MCF 10A (cell line): ENCODE data around the gene DCDC1. TPM values are rescaled to one million over a fixed set of nuclear protein-coding genes. Genes with fewer than 3 reads are reported as not detected.

Experiments
- BruUV-seq: library from RNA; stranded (reverse); fragments of 400-500 nt; replicated peaks from 2 replicates; lab custom pipeline; 2021; lab: Mats Ljungman, UMichigan
- CTCF ChIA-PET: fragments of 300-600 bp; sonication (Branson Sonifier 250); formaldehyde crosslinking; extraction: SDS; loops from one replicate; lab custom pipeline; 2021; ENCODE audit warnings: antibody characterized with exemption, inconsistent platforms; lab: Yijun Ruan, JAX
- POLR2A ChIA-PET: fragments of 300-600, 350-650 bp; sonication (Branson Sonifier 250); formaldehyde crosslinking; extraction: SDS; loops from one replicate; lab custom pipeline; 2020; ENCODE audit warnings: antibody characterized with exemption, inconsistent platforms; lab: Yijun Ruan, JAX
- DNase-seq: peaks from one replicate; pipeline ENCODE4 v3.0.0-alpha.2; 2018; ENCODE audit not compliant: unreplicated experiment
- H3K27ac Mint-ChIP-seq: one replicate; pipeline ENCODE4 v1.8.0; 2022; ENCODE audit warnings: mild to moderate bottlenecking, low read depth, mixed read lengths; ENCODE audit not compliant: unreplicated experiment
- H3K27me3 Mint-ChIP-seq: one replicate; pipeline ENCODE4 v1.8.0; 2022; ENCODE audit warnings: mixed read lengths; ENCODE audit not compliant: insufficient read depth, unreplicated experiment
- H3K36me3 Mint-ChIP-seq: one replicate; pipeline ENCODE4 v1.8.0; 2022; ENCODE audit warnings: mild to moderate bottlenecking, moderate library complexity, mixed read lengths; ENCODE audit not compliant: insufficient read depth, unreplicated experiment
- H3K4me1 Mint-ChIP-seq: one replicate; pipeline ENCODE4 v1.8.0; 2022; ENCODE audit warnings: mixed read lengths; ENCODE audit not compliant: insufficient read depth, unreplicated experiment
- H3K4me3 Mint-ChIP-seq: one replicate; pipeline ENCODE4 v1.8.0; 2022; ENCODE audit warnings: mild to moderate bottlenecking, moderate library complexity, mixed read lengths; ENCODE audit not compliant: unreplicated experiment
- H3K9me3 Mint-ChIP-seq: one replicate; pipeline ENCODE4 v1.8.0; 2022; ENCODE audit warnings: mixed read lengths; ENCODE audit not compliant: unreplicated experiment
- intact Hi-C: fragments of 100-400 bp; cut with micrococcal nuclease; formaldehyde crosslinking; loops from 2 replicates; pipeline ENCODE4 v1.14.1; 2022
- total RNA-seq: library from RNA; stranded (reverse); gene quantifications from 2 replicates; pipeline ENCODE4 v1.2.3, GENCODE V29; 2022
- TF ChIP-seq, protein P1 (sequence below): fragments of 200-600 bp; IDR thresholded peaks from one replicate; pipeline ENCODE4 v1.8.0; 2022; ENCODE audit warnings: antibody characterized with exemption, mild to moderate bottlenecking; ENCODE audit not compliant: unreplicated experiment

The DCDC1 gene
- total RNA-seq, 1 experiment from 2014 or later: 0.19 TPM

DNA sequence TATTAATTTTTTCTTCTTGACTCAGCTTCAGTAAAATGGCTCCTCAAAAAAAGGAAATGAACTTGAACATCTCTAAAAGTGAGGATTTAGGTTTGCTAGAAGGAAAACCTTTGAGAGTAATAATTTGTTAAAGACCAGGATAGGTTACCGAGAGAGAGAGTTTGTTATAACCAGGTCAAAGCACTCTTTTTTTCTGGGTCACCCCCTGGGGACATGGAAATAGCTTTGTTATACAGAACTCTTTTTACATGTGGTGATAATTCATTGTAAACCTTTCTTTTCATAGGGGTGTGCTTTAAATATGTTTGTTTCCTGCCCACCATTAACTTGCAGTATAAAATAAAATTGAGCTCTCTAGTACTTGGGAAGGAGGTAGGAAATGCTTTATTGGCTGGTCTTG is 47.8 kb upstream of the DCDC1 start:
- intact Hi-C loops: no loop called here
- no peaks in the 10 kb centered on the region for H3K9me3 Mint-ChIP-seq
- POLR2A ChIA-PET: interaction anchor here (0.6 kb wide), 1 partner anchor 584 kb away, joined by 3 read pairs; no protein-coding TSS in a partner anchor
- DNase-seq: no peak
- no peak overlapping the region for H3K4me3 Mint-ChIP-seq
- TF ChIP-seq, protein P1, sequence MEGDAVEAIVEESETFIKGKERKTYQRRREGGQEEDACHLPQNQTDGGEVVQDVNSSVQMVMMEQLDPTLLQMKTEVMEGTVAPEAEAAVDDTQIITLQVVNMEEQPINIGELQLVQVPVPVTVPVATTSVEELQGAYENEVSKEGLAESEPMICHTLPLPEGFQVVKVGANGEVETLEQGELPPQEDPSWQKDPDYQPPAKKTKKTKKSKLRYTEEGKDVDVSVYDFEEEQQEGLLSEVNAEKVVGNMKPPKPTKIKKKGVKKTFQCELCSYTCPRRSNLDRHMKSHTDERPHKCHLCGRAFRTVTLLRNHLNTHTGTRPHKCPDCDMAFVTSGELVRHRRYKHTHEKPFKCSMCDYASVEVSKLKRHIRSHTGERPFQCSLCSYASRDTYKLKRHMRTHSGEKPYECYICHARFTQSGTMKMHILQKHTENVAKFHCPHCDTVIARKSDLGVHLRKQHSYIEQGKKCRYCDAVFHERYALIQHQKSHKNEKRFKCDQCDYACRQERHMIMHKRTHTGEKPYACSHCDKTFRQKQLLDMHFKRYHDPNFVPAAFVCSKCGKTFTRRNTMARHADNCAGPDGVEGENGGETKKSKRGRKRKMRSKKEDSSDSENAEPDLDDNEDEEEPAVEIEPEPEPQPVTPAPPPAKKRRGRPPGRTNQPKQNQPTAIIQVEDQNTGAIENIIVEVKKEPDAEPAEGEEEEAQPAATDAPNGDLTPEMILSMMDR: no peak
- H3K36me3 Mint-ChIP-seq: no peaks in the 10 kb centered on the region
- BruUV-seq: no TSS peak
- no peak overlapping the region for H3K27ac Mint-ChIP-seq
- CTCF ChIA-PET: interaction anchor here (0.6 to 0.8 kb wide), 3 partner anchors 50 to 310 kb away, joined by 3 to 4 read pairs (median 4); no protein-coding TSS in a partner anchor
- H3K27me3 Mint-ChIP-seq: no peaks in the 10 kb centered on the region
- peaks cover 5% of the 10 kb centered on the region for H3K4me1 Mint-ChIP-seq

- Mint-ChIP-seq H3K27ac (no peak overlapping the region), H3K27me3 (no peaks in the 10 kb centered on the region), H3K4me3 (no peak overlapping the region), H3K9me3 (no peaks in the 10 kb centered on the region), H3K4me1 (peaks cover 5% of the 10 kb centered on the region), H3K36me3 (no peaks in the 10 kb centered on the region)
- ChIA-PET CTCF (interaction anchor here (2.0 kb wide), 1 partner anchor 62 kb away, joined by 5 read pairs; no protein-coding TSS in a partner anchor), POLR2A (no interaction called here)
- intact Hi-C loops: no loop called here
- DNase-seq: no peak
- TF ChIP-seq, protein P1: no peak
- no TSS peak for BruUV-seq
These were observed 45.9 kb upstream of the DCDC1 start for GRCh38 chr11:31415435-31415834.

GRCh38 chr11:31414338-31414737 is 44.8 kb upstream of the DCDC1 start:
- POLR2A ChIA-PET: interaction anchor here (0.6 kb wide), 1 partner anchor 23 kb away, joined by 3 read pairs; no protein-coding TSS in a partner anchor
- TF ChIP-seq, protein P1: no peak
- no peaks in the 10 kb centered on the region for H3K27me3 Mint-ChIP-seq
- no peaks in the 10 kb centered on the region for H3K4me1 Mint-ChIP-seq
- H3K4me3 Mint-ChIP-seq: no peak overlapping the region
- no TSS peak for BruUV-seq
- CTCF ChIA-PET: interaction anchor here (1.0 to 2.0 kb wide), 3 partner anchors 63 to 761 kb away, joined by 3 to 5 read pairs (median 4); no protein-coding TSS in a partner anchor
- intact Hi-C loops: no loop called here
- no peaks in the 10 kb centered on the region for H3K36me3 Mint-ChIP-seq
- H3K9me3 Mint-ChIP-seq: no peaks in the 10 kb centered on the region
- no peak overlapping the region for H3K27ac Mint-ChIP-seq
- no peak for DNase-seq

- ChIA-PET POLR2A (interaction anchor here (1.0 kb wide), 1 partner anchor 46 kb away, joined by 3 read pairs; no protein-coding TSS in a partner anchor), CTCF (no interaction called here)
- Mint-ChIP-seq H3K27me3 (no peaks in the 10 kb centered on the region), H3K4me3 (no peak overlapping the region), H3K27ac (no peak overlapping the region), H3K36me3 (no peaks in the 10 kb centered on the region), H3K4me1 (no peaks in the 10 kb centered on the region), H3K9me3 (no peaks in the 10 kb centered on the region)
- peak; percentile 10 for DNase-seq
- TF ChIP-seq, protein P1: no peak
- intact Hi-C loops: no loop called here
- no TSS peak for BruUV-seq
These were observed 43.4 kb upstream of the DCDC1 start for GRCh38 chr11:31412946-31413345.
